Body of pancreas (tissue), 4 donors: ENCODE data around the gene DEFB124. TPM values are rescaled to one million over a fixed set of nuclear protein-coding genes. Genes with fewer than 3 reads are reported as not detected.
"Not testable (repeated sequence)": the region's sequence is repeated elsewhere in the genome, so short reads cannot be mapped to it uniquely, and the experiment has no call there.

Experiments
- ATAC-seq: fragments of 150-250 bp; one replicate; pipeline ENCODE4 v1.9.1; 2016
- DNase-seq, 4 donors: peaks; one replicate each; pipeline ENCODE4 v3.0.0-alpha.2; 2019
- H3K27ac ChIP-seq, 4 donors: fragments of 200-600 bp; sonication (generic); 1 replicate in 3 of 4; 2 replicates in 1 of 4; pipeline versions ENCODE4 v1.5.1 to v1.6.1; 2016 to 2019; ENCODE audit warnings: mild to moderate bottlenecking in 1 of 4, mixed read lengths in 1 of 4, moderate library complexity in 1 of 4
- H3K27me3 ChIP-seq, 2 donors: fragments of 200-600 bp; sonication (generic); one replicate each; pipeline ENCODE4 v1.6.0; 2016; ENCODE audit warnings: mild to moderate bottlenecking in 1 of 2
- H3K36me3 ChIP-seq, 2 donors: fragments of 200-600 bp; sonication (generic); replicated peaks in 1 of 2; 2 replicates each; pipeline ENCODE4 v1.5.1; 2016; ENCODE audit warnings: low read depth in 2 of 2; ENCODE audit not compliant: insufficient read depth in 1 of 2
- H3K4me1 ChIP-seq: fragments of 200-600 bp; sonication (generic); one replicate; pipeline ENCODE4 v1.6.0; 2016
- H3K4me3 ChIP-seq, 2 donors: fragments of 200-600 bp; sonication (generic); 1 replicate in 1 of 2; 2 replicates in 1 of 2; pipeline ENCODE4 v1.5.1; 2016 to 2019
- H3K9me3 ChIP-seq, 3 donors: fragments of 200-600 bp; sonication (generic); 1 replicate in 2 of 3; 2 replicates in 1 of 3; pipeline ENCODE4 v1.5.1; 2016
- CTCF ChIP-seq, 7 experiments: fragments of 450-650 bp in 4 of 7; fragments of 200-600 bp in 3 of 7; sonication (generic) in 3 of 7; IDR thresholded peaks; one replicate each; pipeline ENCODE4 v1.5.1; 2016 to 2019; ENCODE audit warnings: antibody characterized with exemption in 7 of 7
- POLR2A ChIP-seq, 3 donors: fragments of 450-650 bp; IDR thresholded peaks; one replicate each; pipeline ENCODE4 v1.6.1; 2016; ENCODE audit warnings: antibody characterized with exemption in 3 of 3, mild to moderate bottlenecking in 2 of 3
- WGBS, 2 donors: methylation state at CpG; one replicate each; pipeline ENCODE4 v1.1.5; 2017; 5-methylcytosine and 5-hydroxymethylcytosine counted together
- intact Hi-C: fragments of 100-400 bp; cut with DNase I; formaldehyde crosslinking; loops from one replicate; pipeline ENCODE4 v1.15.1; 2023
- total RNA-seq, 2 donors: library from RNA; depleted of rRNA; stranded (reverse); fragments of >200 nt; gene quantifications; one replicate each; pipeline ENCODE4 v1.1.0, GENCODE V29; 2016

Gene DEFB124
- total RNA-seq, 2 donors from 2014 or later: not detected

GRCh38 chr20:31472395-31473330 lies 2.3 kb downstream of the DEFB124 start:
- Histone ChIP-seq H3K4me3 (no peak overlapping the region), H3K9me3 (no peaks in the 10 kb centered on the region), H3K27ac (no peak overlapping the region), H3K36me3 (no peaks in the 10 kb centered on the region), H3K4me1 (peaks cover 11% of the 10 kb centered on the region), H3K27me3 (peaks cover 0 to 7% of the 10 kb centered on the region in 2 donors)
- no peak for ATAC-seq
- WGBS, 2 donors: 56 to 62% methylated on average over 4 to 8 of the region's 8 CpGs
- no peak for DNase-seq
- intact Hi-C loops: no loop called here
- TF ChIP-seq CTCF (IDR thresholded peaks at IDR 0.05): no peak
- no peak for TF ChIP-seq POLR2A (IDR thresholded peaks at IDR 0.05)

- H3K36me3 ChIP-seq, intact Hi-C loops, H3K4me3 ChIP-seq, H3K27me3 ChIP-seq, H3K9me3 ChIP-seq, H3K27ac ChIP-seq, DNase-seq, ATAC-seq: not testable (repeated sequence)
- no CpG with 5 or more reads among the region's 33 CpGs for WGBS, 2 donors
- H3K4me1 ChIP-seq: peaks cover 11% of the 10 kb centered on the region
Observed at GRCh38 chr20:31470946-31471345, 4.0 kb downstream of the DEFB124 start.

- intact Hi-C loops: no loop called here
- DNase-seq: no peak
- ATAC-seq: no peak
- Histone ChIP-seq H3K4me1 (no peaks in the 10 kb centered on the region), H3K9me3 (no peaks in the 10 kb centered on the region), H3K4me3 (no peak overlapping the region), H3K36me3 (no peaks in the 10 kb centered on the region), H3K27me3 (no peaks in the 10 kb centered on the region), H3K27ac (no peak overlapping the region)
- TF ChIP-seq POLR2A (IDR thresholded peaks at IDR 0.05) (no peak), CTCF (IDR thresholded peaks at IDR 0.05) (no peak)
- WGBS, 2 donors: 83 to 89% methylated on average over 1 of the region's 1 CpG
Observed at GRCh38 chr20:31454361-31454760, 20.6 kb downstream of the DEFB124 start.

GRCh38 chr20:31452575-31452974 lies 22.4 kb downstream of the DEFB124 start:
- no peak for DNase-seq
- intact Hi-C loops: no loop called here
- TF ChIP-seq POLR2A (IDR thresholded peaks at IDR 0.05): no peak
- no peak for TF ChIP-seq CTCF (IDR thresholded peaks at IDR 0.05)
- no peaks in the 10 kb centered on the region for H3K27me3 ChIP-seq
- no peak overlapping the region for H3K27ac ChIP-seq
- no peak for ATAC-seq
- H3K36me3 ChIP-seq: no peaks in the 10 kb centered on the region
- no peaks in the 10 kb centered on the region for H3K4me1 ChIP-seq
- H3K9me3 ChIP-seq: no peaks in the 10 kb centered on the region
- no peak overlapping the region for H3K4me3 ChIP-seq
- WGBS, 2 donors: 54 to 63% methylated on average over 2 of the region's 2 CpGs

- Histone ChIP-seq H3K4me3 (no peak overlapping the region), H3K36me3 (no peaks in the 10 kb centered on the region), H3K9me3 (no peaks in the 10 kb centered on the region), H3K4me1 (no peaks in the 10 kb centered on the region), H3K27me3 (no peaks in the 10 kb centered on the region), H3K27ac (no peak overlapping the region)
- TF ChIP-seq POLR2A (IDR thresholded peaks at IDR 0.05) (no peak), CTCF (IDR thresholded peaks at IDR 0.05) (no peak)
- no peak for ATAC-seq
- no peak for DNase-seq
- 55 to 60% methylated on average over 8 of the region's 8 CpGs for WGBS, 2 donors
- intact Hi-C loops: no loop called here
Observed at GRCh38 chr20:31449511-31450414, 25.2 kb downstream of the DEFB124 start.
